WTC11 (cell line): ENCODE measurements around the gene DLX6.

Experiments
- CREB1 ChIP-seq: sonication (generic); formaldehyde crosslinking; IDR thresholded peaks from 2 replicates; pipeline ENCODE4 v1.8.0; 2023; ENCODE audit warnings: mild to moderate bottlenecking, missing genetic modification reagents
- GTF2I ChIP-seq: fragments of 250-450 bp; sonication (Bioruptor Pico); conservative IDR thresholded peaks from 2 replicates; pipeline ENCODE4 v1.4.0; 2021; ENCODE audit warnings: mild to moderate bottlenecking
- TF ChIP-seq, protein P1 (sequence below): sonication (generic); formaldehyde crosslinking; IDR thresholded peaks from 2 replicates; pipeline ENCODE4 v1.8.1; 2022; ENCODE audit warnings: mild to moderate bottlenecking, moderate library complexity, missing genetic modification reagents
- TF ChIP-seq, protein P2 (sequence below): sonication (generic); formaldehyde crosslinking; IDR thresholded peaks from 2 replicates; pipeline ENCODE4 v1.8.1; 2023; ENCODE audit warnings: mild to moderate bottlenecking, moderate library complexity, missing genetic modification reagents
- TF ChIP-seq, protein P3 (sequence below): sonication (generic); formaldehyde crosslinking; IDR thresholded peaks from 2 replicates; pipeline ENCODE4 v1.8.1; 2023; ENCODE audit warnings: mild to moderate bottlenecking, missing genetic modification reagents
- TF ChIP-seq, protein P4 (sequence below): sonication (generic); formaldehyde crosslinking; IDR thresholded peaks from 2 replicates; pipeline ENCODE4 v1.8.1; 2022; ENCODE audit warnings: missing genetic modification reagents, borderline replicate concordance
- TF ChIP-seq, protein P5 (sequence below): fragments of 200-600 bp; IDR thresholded peaks from 2 replicates; pipeline ENCODE4 v1.8.0; 2022; ENCODE audit warnings: antibody characterized with exemption
- TF ChIP-seq, protein P6 (sequence below): sonication (generic); formaldehyde crosslinking; IDR thresholded peaks from 2 replicates; pipeline ENCODE4 v1.8.0; 2022; ENCODE audit warnings: mild to moderate bottlenecking, missing genetic modification reagents
- TF ChIP-seq, protein P7 (sequence below): sonication (generic); formaldehyde crosslinking; conservative IDR thresholded peaks from 2 replicates; pipeline ENCODE4 v1.8.1; 2022; ENCODE audit warnings: mild to moderate bottlenecking, missing genetic modification reagents

DNA sequence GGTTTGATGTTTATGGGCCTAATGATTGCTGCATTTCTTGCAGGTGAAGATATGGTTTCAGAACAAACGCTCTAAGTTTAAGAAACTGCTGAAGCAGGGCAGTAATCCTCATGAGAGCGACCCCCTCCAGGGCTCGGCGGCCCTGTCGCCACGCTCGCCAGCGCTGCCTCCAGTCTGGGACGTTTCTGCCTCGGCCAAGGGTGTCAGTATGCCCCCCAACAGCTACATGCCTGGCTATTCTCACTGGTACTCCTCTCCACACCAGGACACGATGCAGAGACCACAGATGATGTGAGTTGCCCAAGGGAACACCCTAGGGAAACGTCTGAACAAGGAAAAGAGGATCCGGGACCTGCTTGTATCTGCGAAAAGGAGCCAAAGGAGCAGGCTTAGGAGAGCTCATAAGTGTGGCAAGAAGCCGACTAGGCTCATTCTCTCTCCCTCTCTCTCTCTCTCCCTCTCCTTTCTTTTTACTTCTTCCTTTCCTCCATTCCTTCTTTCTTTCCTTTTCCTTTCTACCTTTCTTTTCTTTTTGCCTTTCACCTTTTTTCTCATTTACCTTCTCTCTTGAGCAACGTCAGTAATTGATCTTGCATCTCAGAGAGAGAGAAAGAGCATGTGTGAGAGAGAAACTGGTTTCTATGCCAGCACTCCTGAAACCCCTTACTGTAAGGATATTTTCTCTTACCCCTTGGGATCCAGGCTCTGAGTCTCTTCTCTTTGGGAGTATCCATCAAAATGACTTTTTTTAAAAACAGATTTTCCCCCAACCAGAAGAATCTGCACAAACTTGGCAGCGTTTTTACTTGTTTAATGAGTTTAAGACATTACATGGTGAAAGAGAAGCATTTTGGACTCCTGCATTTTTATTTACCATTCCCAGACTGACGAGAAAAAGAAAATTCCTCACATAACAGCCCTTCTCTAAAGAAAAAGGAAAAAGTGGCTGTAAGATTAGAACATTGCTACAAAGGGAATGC, 4.7 kb downstream of the DLX6 start:
- TF ChIP-seq, protein P1, sequence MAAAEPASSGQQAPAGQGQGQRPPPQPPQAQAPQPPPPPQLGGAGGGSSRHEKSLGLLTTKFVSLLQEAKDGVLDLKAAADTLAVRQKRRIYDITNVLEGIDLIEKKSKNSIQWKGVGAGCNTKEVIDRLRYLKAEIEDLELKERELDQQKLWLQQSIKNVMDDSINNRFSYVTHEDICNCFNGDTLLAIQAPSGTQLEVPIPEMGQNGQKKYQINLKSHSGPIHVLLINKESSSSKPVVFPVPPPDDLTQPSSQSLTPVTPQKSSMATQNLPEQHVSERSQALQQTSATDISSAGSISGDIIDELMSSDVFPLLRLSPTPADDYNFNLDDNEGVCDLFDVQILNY (CRISPR knock-in tag), result no peak
- TF ChIP-seq, protein P2, sequence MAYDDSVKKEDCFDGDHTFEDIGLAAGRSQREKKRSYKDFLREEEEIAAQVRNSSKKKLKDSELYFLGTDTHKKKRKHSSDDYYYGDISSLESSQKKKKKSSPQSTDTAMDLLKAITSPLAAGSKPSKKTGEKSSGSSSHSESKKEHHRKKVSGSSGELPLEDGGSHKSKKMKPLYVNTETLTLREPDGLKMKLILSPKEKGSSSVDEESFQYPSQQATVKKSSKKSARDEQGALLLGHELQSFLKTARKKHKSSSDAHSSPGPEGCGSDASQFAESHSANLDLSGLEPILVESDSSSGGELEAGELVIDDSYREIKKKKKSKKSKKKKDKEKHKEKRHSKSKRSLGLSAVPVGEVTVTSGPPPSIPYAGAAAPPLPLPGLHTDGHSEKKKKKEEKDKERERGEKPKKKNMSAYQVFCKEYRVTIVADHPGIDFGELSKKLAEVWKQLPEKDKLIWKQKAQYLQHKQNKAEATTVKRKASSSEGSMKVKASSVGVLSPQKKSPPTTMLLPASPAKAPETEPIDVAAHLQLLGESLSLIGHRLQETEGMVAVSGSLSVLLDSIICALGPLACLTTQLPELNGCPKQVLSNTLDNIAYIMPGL (CRISPR knock-in tag), result no peak
- TF ChIP-seq, protein P3, sequence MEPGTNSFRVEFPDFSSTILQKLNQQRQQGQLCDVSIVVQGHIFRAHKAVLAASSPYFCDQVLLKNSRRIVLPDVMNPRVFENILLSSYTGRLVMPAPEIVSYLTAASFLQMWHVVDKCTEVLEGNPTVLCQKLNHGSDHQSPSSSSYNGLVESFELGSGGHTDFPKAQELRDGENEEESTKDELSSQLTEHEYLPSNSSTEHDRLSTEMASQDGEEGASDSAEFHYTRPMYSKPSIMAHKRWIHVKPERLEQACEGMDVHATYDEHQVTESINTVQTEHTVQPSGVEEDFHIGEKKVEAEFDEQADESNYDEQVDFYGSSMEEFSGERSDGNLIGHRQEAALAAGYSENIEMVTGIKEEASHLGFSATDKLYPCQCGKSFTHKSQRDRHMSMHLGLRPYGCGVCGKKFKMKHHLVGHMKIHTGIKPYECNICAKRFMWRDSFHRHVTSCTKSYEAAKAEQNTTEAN (CRISPR knock-in tag), result no peak
- TF ChIP-seq, protein P4, sequence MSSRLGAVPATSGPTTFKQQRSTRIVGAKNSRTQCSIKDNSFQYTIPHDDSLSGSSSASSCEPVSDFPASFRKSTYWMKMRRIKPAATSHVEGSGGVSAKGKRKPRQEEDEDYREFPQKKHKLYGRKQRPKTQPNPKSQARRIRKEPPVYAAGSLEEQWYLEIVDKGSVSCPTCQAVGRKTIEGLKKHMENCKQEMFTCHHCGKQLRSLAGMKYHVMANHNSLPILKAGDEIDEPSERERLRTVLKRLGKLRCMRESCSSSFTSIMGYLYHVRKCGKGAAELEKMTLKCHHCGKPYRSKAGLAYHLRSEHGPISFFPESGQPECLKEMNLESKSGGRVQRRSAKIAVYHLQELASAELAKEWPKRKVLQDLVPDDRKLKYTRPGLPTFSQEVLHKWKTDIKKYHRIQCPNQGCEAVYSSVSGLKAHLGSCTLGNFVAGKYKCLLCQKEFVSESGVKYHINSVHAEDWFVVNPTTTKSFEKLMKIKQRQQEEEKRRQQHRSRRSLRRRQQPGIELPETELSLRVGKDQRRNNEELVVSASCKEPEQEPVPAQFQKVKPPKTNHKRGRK (CRISPR knock-in tag), result no peak
- TF ChIP-seq CREB1 (CRISPR knock-in tag) (no peak), GTF2I (no peak)
- TF ChIP-seq, protein P5, sequence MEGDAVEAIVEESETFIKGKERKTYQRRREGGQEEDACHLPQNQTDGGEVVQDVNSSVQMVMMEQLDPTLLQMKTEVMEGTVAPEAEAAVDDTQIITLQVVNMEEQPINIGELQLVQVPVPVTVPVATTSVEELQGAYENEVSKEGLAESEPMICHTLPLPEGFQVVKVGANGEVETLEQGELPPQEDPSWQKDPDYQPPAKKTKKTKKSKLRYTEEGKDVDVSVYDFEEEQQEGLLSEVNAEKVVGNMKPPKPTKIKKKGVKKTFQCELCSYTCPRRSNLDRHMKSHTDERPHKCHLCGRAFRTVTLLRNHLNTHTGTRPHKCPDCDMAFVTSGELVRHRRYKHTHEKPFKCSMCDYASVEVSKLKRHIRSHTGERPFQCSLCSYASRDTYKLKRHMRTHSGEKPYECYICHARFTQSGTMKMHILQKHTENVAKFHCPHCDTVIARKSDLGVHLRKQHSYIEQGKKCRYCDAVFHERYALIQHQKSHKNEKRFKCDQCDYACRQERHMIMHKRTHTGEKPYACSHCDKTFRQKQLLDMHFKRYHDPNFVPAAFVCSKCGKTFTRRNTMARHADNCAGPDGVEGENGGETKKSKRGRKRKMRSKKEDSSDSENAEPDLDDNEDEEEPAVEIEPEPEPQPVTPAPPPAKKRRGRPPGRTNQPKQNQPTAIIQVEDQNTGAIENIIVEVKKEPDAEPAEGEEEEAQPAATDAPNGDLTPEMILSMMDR, result no peak
- TF ChIP-seq, protein P6, sequence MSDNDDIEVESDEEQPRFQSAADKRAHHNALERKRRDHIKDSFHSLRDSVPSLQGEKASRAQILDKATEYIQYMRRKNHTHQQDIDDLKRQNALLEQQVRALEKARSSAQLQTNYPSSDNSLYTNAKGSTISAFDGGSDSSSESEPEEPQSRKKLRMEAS, result no peak
- TF ChIP-seq, protein P7, sequence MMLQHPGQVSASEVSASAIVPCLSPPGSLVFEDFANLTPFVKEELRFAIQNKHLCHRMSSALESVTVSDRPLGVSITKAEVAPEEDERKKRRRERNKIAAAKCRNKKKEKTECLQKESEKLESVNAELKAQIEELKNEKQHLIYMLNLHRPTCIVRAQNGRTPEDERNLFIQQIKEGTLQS (CRISPR knock-in tag), result no peak
